T-cell (primary cell): ENCODE results near the gene FAM98B. TPM values are rescaled to one million over a fixed set of nuclear protein-coding genes. Genes with fewer than 3 reads are reported as not detected.

Source experiments
- ATAC-seq, 4 experiments: fragments of 200-7000 bp in 3 of 4; fragments of 150-1000 bp in 1 of 4; cut with Tn5 transposase; replicated peaks in 1 of 4; 1 replicate in 3 of 4; 2 replicates in 1 of 4; pipeline ENCODE4 v1.10.0; 2021; ENCODE audit warnings: moderate library complexity in 3 of 4, mild to moderate bottlenecking in 2 of 4, moderate number of reproducible peaks in 1 of 4
- CTCF ChIA-PET, 2 donors: fragments of 300-600 bp; sonication (Branson Sonifier 250); formaldehyde crosslinking; loops; one replicate each; lab custom pipeline; 2022; ENCODE audit warnings: antibody characterized with exemption in 2 of 2; lab: Charles Lee
- POLR2A ChIA-PET, 2 donors: fragments of 300-600 bp; sonication (Branson Sonifier 250); formaldehyde crosslinking; loops; one replicate each; lab custom pipeline; 2022; ENCODE audit warnings: antibody characterized with exemption in 2 of 2; lab: Charles Lee
- DNase-seq, 35 experiments: peaks; one replicate each; pipeline versions ENCODE4 v3.0.0 to v3.0.0-alpha.2; 2013 to 2023
- H3K27ac ChIP-seq: one replicate; pipeline ENCODE4 v1.5.1; 2013; ENCODE audit warnings: low read length
- H3K27me3 ChIP-seq, 2 experiments: replicated peaks in 1 of 2; 1 replicate in 1 of 2; 2 replicates in 1 of 2; pipeline versions ENCODE4 v1.6.1 to v1.7.0; 2013; ENCODE audit warnings: low read length in 1 of 2, mixed read lengths in 1 of 2; ENCODE audit not compliant: control insufficient read depth in 2 of 2, insufficient read depth in 2 of 2; ENCODE audit errors: extremely low read depth in 1 of 2
- H3K36me3 ChIP-seq, 2 donors: 1 replicate in 1 of 2; 2 replicates in 1 of 2; pipeline versions ENCODE4 v1.6.1 to v1.7.0; 2013; ENCODE audit warnings: low read length in 1 of 2; ENCODE audit not compliant: control insufficient read depth in 2 of 2, insufficient read depth in 1 of 2; ENCODE audit errors: extremely low read depth in 1 of 2
- H3K4me1 ChIP-seq, 2 experiments: 1 replicate in 1 of 2; 2 replicates in 1 of 2; pipeline versions ENCODE4 v1.6.1 to v1.7.0; 2013; ENCODE audit warnings: low read length in 2 of 2, mixed read lengths in 1 of 2; ENCODE audit not compliant: insufficient read depth in 2 of 2, control insufficient read depth in 1 of 2; ENCODE audit errors: extremely low read depth in 1 of 2
- H3K4me3 ChIP-seq, 2 donors: 1 replicate in 1 of 2; 2 replicates in 1 of 2; pipeline versions ENCODE4 v1.5.1 to v1.7.0; 2013; ENCODE audit warnings: mild to moderate bottlenecking in 2 of 2, low read length in 1 of 2, moderate library complexity in 1 of 2; ENCODE audit not compliant: control insufficient read depth in 1 of 2; ENCODE audit errors: extremely low read depth in 1 of 2
- H3K9me3 ChIP-seq: 2 replicates; pipeline ENCODE4 v1.7.0; 2013
- H3K27ac Mint-ChIP-seq, 2 donors: one replicate each; pipeline ENCODE4 v1.8.0; 2020 to 2021; ENCODE audit warnings: mild to moderate bottlenecking in 2 of 2, mixed read lengths in 2 of 2
- H3K27me3 Mint-ChIP-seq, 2 donors: one replicate each; pipeline ENCODE4 v1.8.0; 2021 to 2022; ENCODE audit warnings: mixed read lengths in 2 of 2
- H3K36me3 Mint-ChIP-seq: one replicate; pipeline ENCODE4 v1.8.0; 2021; ENCODE audit warnings: mixed read lengths
- H3K4me1 Mint-ChIP-seq, 3 donors: one replicate each; pipeline ENCODE4 v1.8.0; 2020 to 2022; ENCODE audit warnings: mixed read lengths in 3 of 3, mild to moderate bottlenecking in 1 of 3
- H3K4me3 Mint-ChIP-seq, 3 donors: one replicate each; pipeline ENCODE4 v1.8.0; 2020 to 2022; ENCODE audit warnings: mild to moderate bottlenecking in 3 of 3, mixed read lengths in 3 of 3, moderate library complexity in 3 of 3
- H3K9me3 Mint-ChIP-seq, 3 donors: one replicate each; pipeline ENCODE4 v1.8.0; 2020 to 2022; ENCODE audit warnings: mixed read lengths in 3 of 3
- WGBS: methylation state at CpG from one replicate; pipeline ENCODE4 v1.1.5; 2013; ENCODE audit warnings: missing lambda C conversion rate; ENCODE audit not compliant: insufficient coverage; 5-methylcytosine and 5-hydroxymethylcytosine counted together
- total RNA-seq, 35 experiments: library from RNA in 6 of 35; stranded (reverse) in 6 of 35; fragments of 120-200 nt in 1 of 35; gene quantifications; one replicate each; pipeline versions ENCODE4 v1.2.1 to v1.2.4 and lab custom pipeline; 2013 to 2026

FAM98B gene
- total RNA-seq, 5 donors from 2014 or later (not counting 1 experiment from before 2014, with no cell fraction given), result 15.1 to 24.4 (median 20.6) TPM

DNA sequence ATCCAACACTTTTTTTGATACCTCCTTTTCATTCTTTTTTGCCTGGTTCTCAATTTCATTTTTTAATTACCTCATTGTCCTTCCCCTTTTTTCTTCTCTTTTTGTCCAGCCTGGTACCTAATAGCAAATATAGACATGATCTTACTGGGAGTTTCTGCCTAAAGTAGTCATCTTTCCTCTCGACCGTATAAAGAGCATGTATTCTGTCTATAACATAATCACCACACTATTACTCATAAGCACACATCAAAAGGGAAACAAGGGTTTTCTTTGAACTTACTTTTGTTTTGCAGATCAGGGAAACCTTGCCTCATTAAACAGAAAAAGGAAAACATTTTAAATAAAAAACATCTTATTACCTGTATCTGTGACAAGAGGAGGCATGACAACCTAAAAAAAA lies 33.0 kb downstream of the FAM98B start:
- no peak overlapping the region for H3K4me3 ChIP-seq
- DNase-seq, result peak in 1 of 35 experiments; percentile 36
- H3K36me3 ChIP-seq, result peaks cover 0 to 54% of the 10 kb centered on the region in 2 donors
- POLR2A ChIA-PET, result no interaction called here
- peak overlapping the region; percentile 8 for H3K27ac ChIP-seq
- Mint-ChIP-seq H3K27ac (peak overlapping the region; percentile 94 to 96), H3K4me1 (peaks cover 24 to 63% (median 62%) of the 10 kb centered on the region in 3 donors), H3K4me3 (peak overlapping the region in 2 of 3 donors; percentile 1 to 34), H3K27me3 (no peaks in the 10 kb centered on the region), H3K36me3 (peaks cover 35% of the 10 kb centered on the region), H3K9me3 (no peaks in the 10 kb centered on the region)
- no peaks in the 10 kb centered on the region for H3K9me3 ChIP-seq
- 0% methylated on average over 2 of the region's 2 CpGs for WGBS
- CTCF ChIA-PET, result interaction anchor here in 1 of 2 donors (1.0 to 2.2 kb wide), 3 partner anchors 197 to 212 kb away, joined by 4 to 9 read pairs (median 5); no protein-coding TSS in a partner anchor
- ATAC-seq, result peak; percentile 77 to 88 (median 84)
- H3K4me1 ChIP-seq, result peaks cover 0 to 13% of the 10 kb centered on the region in 2 experiments
- no peaks in the 10 kb centered on the region for H3K27me3 ChIP-seq

DNA sequence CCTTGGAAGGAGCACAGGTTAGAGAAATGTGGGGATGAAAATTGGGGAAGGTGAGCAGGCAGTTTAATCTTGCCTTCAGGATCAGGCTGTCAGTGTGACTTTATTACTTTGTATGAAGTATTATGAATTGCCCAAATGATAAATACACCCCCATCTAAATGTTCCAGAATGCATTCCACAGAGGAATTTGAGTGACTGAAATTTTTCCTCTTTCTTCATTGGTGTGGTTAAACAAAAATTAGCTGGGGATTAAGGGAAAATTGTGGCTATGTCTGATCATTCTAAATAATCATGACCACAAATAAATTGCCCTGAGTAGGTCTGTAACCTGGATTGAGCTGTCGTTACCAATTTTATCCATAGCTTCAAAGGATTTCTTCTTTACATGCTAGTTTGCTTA lies 33.5 kb downstream of the FAM98B start:
- H3K4me1 ChIP-seq, result peaks cover 0 to 11% of the 10 kb centered on the region in 2 experiments
- Mint-ChIP-seq H3K4me3 (peak overlapping the region in 2 of 3 donors; percentile 1 to 29), H3K9me3 (no peaks in the 10 kb centered on the region)

DNA sequence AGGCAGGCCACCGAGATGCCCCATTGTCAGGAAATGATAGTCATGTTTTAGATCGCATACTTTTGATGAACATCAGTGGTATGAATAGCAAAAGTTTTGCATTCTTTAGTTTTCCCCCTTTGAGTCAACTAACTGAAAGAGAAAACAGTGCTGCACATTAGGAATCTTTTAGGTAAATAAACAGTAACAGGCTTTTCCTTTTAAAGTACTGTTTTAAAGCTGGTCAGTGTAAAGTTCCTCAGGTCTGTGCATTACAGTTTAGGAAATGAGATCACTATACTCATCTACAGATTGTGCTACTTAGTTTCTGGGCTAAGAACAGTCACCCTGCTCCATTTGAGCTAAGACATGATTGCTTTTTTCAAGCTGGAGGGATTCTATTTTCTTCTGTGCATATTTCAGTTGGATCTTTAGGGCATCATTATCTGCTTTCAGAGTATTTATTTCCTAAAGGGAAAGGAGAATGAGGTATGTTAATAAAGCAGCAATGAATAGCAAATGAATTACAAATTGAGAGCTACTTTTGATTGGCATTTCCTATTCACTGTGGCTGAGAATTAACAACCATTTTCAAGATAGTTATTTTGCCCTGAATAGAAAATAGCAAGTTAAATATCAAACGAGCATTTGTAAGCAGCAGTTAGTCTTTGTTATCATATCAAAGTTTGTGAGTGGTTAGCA lies 36.5 kb downstream of the FAM98B start:
- Mint-ChIP-seq H3K4me1 (peaks cover 21 to 53% (median 47%) of the 10 kb centered on the region in 3 donors), H3K4me3 (no peak overlapping the region), H3K36me3 (peaks cover 47% of the 10 kb centered on the region), H3K27ac (peak overlapping the region; percentile 48 to 61), H3K9me3 (no peaks in the 10 kb centered on the region), H3K27me3 (no peaks in the 10 kb centered on the region)
- no peak for ATAC-seq
- Histone ChIP-seq H3K4me1 (peaks cover 0 to 5% of the 10 kb centered on the region in 2 experiments), H3K27me3 (no peaks in the 10 kb centered on the region), H3K36me3 (peaks cover 3 to 75% of the 10 kb centered on the region in 2 donors), H3K27ac (peak overlapping the region; percentile 5), H3K9me3 (no peaks in the 10 kb centered on the region), H3K4me3 (no peak overlapping the region)
- 60% methylated on average over 1 of the region's 3 CpGs for WGBS
- ChIA-PET CTCF (interaction anchor here in 1 of 2 donors (1.4 to 2.9 kb wide), 2 partner anchors 201 to 209 kb away, joined by 6 to 16 read pairs; no protein-coding TSS in a partner anchor), POLR2A (interaction anchor here (0.6 to 0.7 kb wide), 2 partner anchors 27 to 50 kb away, joined by 3 to 4 read pairs; no protein-coding TSS in a partner anchor)
- no peak for DNase-seq

More for the DNA sequence above, 33.5 kb downstream of the FAM98B start:
- H3K27ac ChIP-seq, result peak overlapping the region; percentile 8
- no peaks in the 10 kb centered on the region for H3K27me3 ChIP-seq
- CTCF ChIA-PET, result interaction anchor here in 1 of 2 donors (0.5 kb wide), 1 partner anchor 345 kb away, joined by 3 read pairs; no protein-coding TSS in a partner anchor
- POLR2A ChIA-PET, result no interaction called here
- H3K4me1 Mint-ChIP-seq, result peaks cover 19 to 62% (median 59%) of the 10 kb centered on the region in 3 donors
- ATAC-seq, result peak in 2 of 4 experiments; percentile 28 to 34
- no peak for DNase-seq
- H3K27me3 Mint-ChIP-seq, result no peaks in the 10 kb centered on the region
- WGBS, result no CpG with 5 or more reads among the region's 1 CpG
- peak overlapping the region; percentile 94 to 96 for H3K27ac Mint-ChIP-seq
- no peak overlapping the region for H3K4me3 ChIP-seq
- peaks cover 0 to 55% of the 10 kb centered on the region in 2 donors for H3K36me3 ChIP-seq
- H3K9me3 ChIP-seq, result no peaks in the 10 kb centered on the region
- H3K36me3 Mint-ChIP-seq, result peaks cover 34% of the 10 kb centered on the region

DNA sequence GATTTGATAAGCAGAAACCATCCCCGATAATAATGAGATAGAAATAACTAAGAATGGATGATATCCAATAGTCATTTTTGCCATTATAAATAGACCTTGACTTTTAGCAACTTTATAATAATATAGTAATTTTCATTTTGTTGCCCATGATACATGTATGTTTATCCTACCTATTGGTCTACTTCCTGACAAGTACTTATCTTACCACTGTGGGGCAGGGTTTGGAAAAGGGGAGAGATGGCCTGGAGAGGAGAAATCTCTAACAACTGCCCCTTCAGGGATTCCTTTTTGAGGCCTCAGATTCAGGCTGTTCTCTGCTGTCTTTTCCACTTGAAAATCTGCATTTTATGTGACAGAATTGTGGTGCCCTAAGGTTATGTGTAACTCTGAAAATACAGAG lies 42.2 kb downstream of the FAM98B start:
- DNase-seq (no peak), ATAC-seq (no peak)
- no CpG with 5 or more reads among the region's 1 CpG for WGBS
- ChIA-PET CTCF (interaction anchor here in 1 of 2 donors (1.0 to 3.3 kb wide), 3 partner anchors 56 to 204 kb away, joined by 3 to 12 read pairs (median 6); no protein-coding TSS in a partner anchor), POLR2A (no interaction called here)
- H3K4me3 ChIP-seq, result no peak overlapping the region
- no peaks in the 10 kb centered on the region for H3K9me3 ChIP-seq
- Mint-ChIP-seq H3K36me3 (peaks cover 73% of the 10 kb centered on the region), H3K4me3 (no peak overlapping the region), H3K27me3 (no peaks in the 10 kb centered on the region), H3K9me3 (no peaks in the 10 kb centered on the region), H3K4me1 (peaks cover 10 to 37% (median 27%) of the 10 kb centered on the region in 3 donors), H3K27ac (peak overlapping the region; percentile 80 to 82)
- peaks cover 14 to 91% of the 10 kb centered on the region in 2 donors for H3K36me3 ChIP-seq
- H3K27ac ChIP-seq, result peak overlapping the region; percentile 21
- no peaks in the 10 kb centered on the region for H3K27me3 ChIP-seq
- no peaks in the 10 kb centered on the region for H3K4me1 ChIP-seq

DNA sequence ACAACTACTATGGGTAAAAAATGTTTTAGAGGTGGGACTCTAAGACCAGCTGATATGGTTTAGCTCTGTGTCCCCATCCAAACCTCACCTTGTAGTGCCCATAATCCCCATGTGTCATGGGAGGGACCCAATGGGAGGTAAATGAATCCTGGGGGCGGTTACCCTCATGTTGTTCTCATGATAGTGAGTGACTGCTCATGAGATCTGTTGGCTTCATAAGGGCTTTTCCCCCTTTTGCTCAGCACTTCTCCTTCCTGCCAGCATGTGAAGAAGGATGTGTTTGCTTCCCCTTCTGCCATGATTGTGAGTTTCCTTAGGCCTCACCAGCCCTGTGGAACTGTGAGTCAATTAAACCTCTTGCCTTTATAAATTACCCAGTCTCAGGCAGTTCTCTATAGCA lies 45.7 kb downstream of the FAM98B start:
- ATAC-seq (no peak), DNase-seq (no peak)
- H3K9me3 Mint-ChIP-seq, result no peaks in the 10 kb centered on the region
- H3K27ac Mint-ChIP-seq, result peak overlapping the region; percentile 82 to 84
- H3K27me3 ChIP-seq, result no peaks in the 10 kb centered on the region
- ChIA-PET CTCF (interaction anchor here (0.7 to 1.5 kb wide), 4 partner anchors 10 to 200 kb away, joined by 3 to 5 read pairs (median 4); no protein-coding TSS in a partner anchor), POLR2A (no interaction called here)
- H3K4me1 Mint-ChIP-seq, result peaks cover 5 to 29% (median 12%) of the 10 kb centered on the region in 3 donors
- no peaks in the 10 kb centered on the region for H3K9me3 ChIP-seq
- H3K4me3 ChIP-seq, result no peak overlapping the region
- H3K4me3 Mint-ChIP-seq, result no peak overlapping the region
- no CpG with 5 or more reads among the region's 1 CpG for WGBS
- no peaks in the 10 kb centered on the region for H3K27me3 Mint-ChIP-seq
- H3K36me3 Mint-ChIP-seq, result peaks cover 80% of the 10 kb centered on the region
- no peaks in the 10 kb centered on the region for H3K4me1 ChIP-seq
- no peak overlapping the region for H3K27ac ChIP-seq
- peaks cover 11 to 93% of the 10 kb centered on the region in 2 donors for H3K36me3 ChIP-seq

DNA sequence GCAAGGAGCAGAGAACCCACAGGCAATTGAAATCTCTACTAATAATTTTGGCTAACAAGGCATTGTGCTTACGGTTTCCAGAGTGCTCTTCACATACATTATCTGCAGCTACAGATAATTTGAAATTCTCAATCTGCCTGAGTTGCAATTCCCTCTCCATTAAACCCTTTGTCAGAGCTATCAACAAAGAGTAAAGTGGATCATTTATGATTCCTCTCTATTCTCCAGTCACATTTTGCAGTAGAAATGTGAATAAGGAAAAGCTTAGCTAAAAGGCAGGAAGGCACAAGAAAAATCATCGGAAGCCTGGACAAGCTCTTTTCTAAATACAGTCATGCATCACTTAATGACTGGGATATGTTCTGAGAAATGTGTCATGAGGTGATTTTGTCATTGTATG lies 49.6 kb downstream of the FAM98B start:
- CTCF ChIA-PET, result interaction anchor here (0.9 to 2.0 kb wide), 4 partner anchors 9 to 196 kb away, joined by 3 to 7 read pairs (median 5); no protein-coding TSS in a partner anchor
- H3K27ac ChIP-seq, result no peak overlapping the region
- Mint-ChIP-seq H3K9me3 (no peaks in the 10 kb centered on the region), H3K4me1 (peaks cover 3 to 9% (median 5%) of the 10 kb centered on the region in 3 donors), H3K27me3 (no peaks in the 10 kb centered on the region), H3K27ac (peak overlapping the region; percentile 2 to 19), H3K4me3 (no peak overlapping the region), H3K36me3 (peaks cover 82% of the 10 kb centered on the region)
- no peak overlapping the region for H3K4me3 ChIP-seq
- no peak for DNase-seq
- POLR2A ChIA-PET, result interaction anchor here (0.6 to 1.5 kb wide), 3 partner anchors 10 to 15 kb away, joined by 3 to 4 read pairs (median 3); no protein-coding TSS in a partner anchor
- H3K4me1 ChIP-seq, result no peaks in the 10 kb centered on the region
- H3K9me3 ChIP-seq, result no peaks in the 10 kb centered on the region
- H3K36me3 ChIP-seq, result peaks cover 14 to 97% of the 10 kb centered on the region in 2 donors
- no CpG with 5 or more reads among the region's 2 CpGs for WGBS
- no peaks in the 10 kb centered on the region for H3K27me3 ChIP-seq
- ATAC-seq, result no peak
